MCF 10A (cell line): ENCODE measurements around the gene CEP85L. TPM values are rescaled to one million over a fixed set of nuclear protein-coding genes. Genes with fewer than 3 reads are reported as not detected.

Source experiments
- BruUV-seq: library from RNA; stranded (reverse); fragments of 400-500 nt; replicated peaks from 2 replicates; lab custom pipeline; 2021; lab: Mats Ljungman, UMichigan
- CTCF ChIA-PET: fragments of 300-600 bp; sonication (Branson Sonifier 250); formaldehyde crosslinking; extraction: SDS; loops from one replicate; lab custom pipeline; 2021; ENCODE audit warnings: antibody characterized with exemption, inconsistent platforms; lab: Yijun Ruan, JAX
- POLR2A ChIA-PET: fragments of 300-600, 350-650 bp; sonication (Branson Sonifier 250); formaldehyde crosslinking; extraction: SDS; loops from one replicate; lab custom pipeline; 2020; ENCODE audit warnings: antibody characterized with exemption, inconsistent platforms; lab: Yijun Ruan, JAX
- DNase-seq: peaks from one replicate; pipeline ENCODE4 v3.0.0-alpha.2; 2018; ENCODE audit not compliant: unreplicated experiment
- H3K27ac Mint-ChIP-seq: one replicate; pipeline ENCODE4 v1.8.0; 2022; ENCODE audit warnings: mild to moderate bottlenecking, low read depth, mixed read lengths; ENCODE audit not compliant: unreplicated experiment
- H3K27me3 Mint-ChIP-seq: one replicate; pipeline ENCODE4 v1.8.0; 2022; ENCODE audit warnings: mixed read lengths; ENCODE audit not compliant: insufficient read depth, unreplicated experiment
- H3K36me3 Mint-ChIP-seq: one replicate; pipeline ENCODE4 v1.8.0; 2022; ENCODE audit warnings: mild to moderate bottlenecking, moderate library complexity, mixed read lengths; ENCODE audit not compliant: insufficient read depth, unreplicated experiment
- H3K4me1 Mint-ChIP-seq: one replicate; pipeline ENCODE4 v1.8.0; 2022; ENCODE audit warnings: mixed read lengths; ENCODE audit not compliant: insufficient read depth, unreplicated experiment
- H3K4me3 Mint-ChIP-seq: one replicate; pipeline ENCODE4 v1.8.0; 2022; ENCODE audit warnings: mild to moderate bottlenecking, moderate library complexity, mixed read lengths; ENCODE audit not compliant: unreplicated experiment
- H3K9me3 Mint-ChIP-seq: one replicate; pipeline ENCODE4 v1.8.0; 2022; ENCODE audit warnings: mixed read lengths; ENCODE audit not compliant: unreplicated experiment
- CTCF ChIP-seq: fragments of 200-600 bp; IDR thresholded peaks from one replicate; pipeline ENCODE4 v1.8.0; 2022; ENCODE audit warnings: antibody characterized with exemption, mild to moderate bottlenecking; ENCODE audit not compliant: unreplicated experiment
- intact Hi-C: fragments of 100-400 bp; cut with micrococcal nuclease; formaldehyde crosslinking; loops from 2 replicates; pipeline ENCODE4 v1.14.1; 2022
- total RNA-seq: library from RNA; stranded (reverse); gene quantifications from 2 replicates; pipeline ENCODE4 v1.2.3, GENCODE V29; 2022

Gene CEP85L
- total RNA-seq, 1 experiment from 2014 or later: 8.4 TPM

GRCh38 chr6:118618676-118619377 lies 32.6 kb downstream of the CEP85L start:
- BruUV-seq: no TSS peak
- DNase-seq: peak; percentile 67
- POLR2A ChIA-PET: interaction anchor here (0.7 kb wide), 1 partner anchor 149 kb away, joined by 3 read pairs; no protein-coding TSS in a partner anchor
- no peaks in the 10 kb centered on the region for H3K9me3 Mint-ChIP-seq
- CTCF ChIA-PET: interaction anchor here (0.6 to 2.8 kb wide), 16 partner anchors 11 to 685 kb away, joined by 3 to 16 read pairs (median 3); no protein-coding TSS in a partner anchor
- TF ChIP-seq CTCF: peak; percentile 89
- no peak overlapping the region for H3K4me3 Mint-ChIP-seq
- intact Hi-C loops: loop anchor here (1.0 to 10.0 kb wide), 7 partner anchors 38 to 774 kb away; no protein-coding TSS in a partner anchor
- no peaks in the 10 kb centered on the region for H3K27me3 Mint-ChIP-seq
- no peak overlapping the region for H3K27ac Mint-ChIP-seq
- H3K4me1 Mint-ChIP-seq: peaks cover 7% of the 10 kb centered on the region
- no peaks in the 10 kb centered on the region for H3K36me3 Mint-ChIP-seq

GRCh38 chr6:118617417-118617816 lies 34.0 kb downstream of the CEP85L start:
- H3K36me3 Mint-ChIP-seq: no peaks in the 10 kb centered on the region
- DNase-seq: no peak
- H3K4me1 Mint-ChIP-seq: peaks cover 7% of the 10 kb centered on the region
- no peak overlapping the region for H3K27ac Mint-ChIP-seq
- ChIA-PET CTCF (interaction anchor here (0.7 to 3.6 kb wide), 11 partner anchors 9 to 331 kb away, joined by 3 to 20 read pairs (median 4); no protein-coding TSS in a partner anchor), POLR2A (no interaction called here)
- no peaks in the 10 kb centered on the region for H3K27me3 Mint-ChIP-seq
- H3K9me3 Mint-ChIP-seq: no peaks in the 10 kb centered on the region
- TF ChIP-seq CTCF: no peak
- intact Hi-C loops: loop anchor here (5.0 to 10.0 kb wide), 2 partner anchors 640 to 773 kb away; no protein-coding TSS in a partner anchor
- H3K4me3 Mint-ChIP-seq: no peak overlapping the region
- BruUV-seq: no TSS peak

GRCh38 chr6:118611334-118611733 lies 40.1 kb downstream of the CEP85L start:
- ChIA-PET CTCF (no interaction called here), POLR2A (interaction anchor here (0.8 kb wide), 1 partner anchor 8 kb away, joined by 3 read pairs; no protein-coding TSS in a partner anchor)
- no peak for DNase-seq
- no peaks in the 10 kb centered on the region for H3K4me1 Mint-ChIP-seq
- H3K9me3 Mint-ChIP-seq: peaks cover 22% of the 10 kb centered on the region
- no peak for TF ChIP-seq CTCF
- H3K27me3 Mint-ChIP-seq: no peaks in the 10 kb centered on the region
- intact Hi-C loops: loop anchor here (10.0 kb wide), 1 partner anchor 767 kb away; no protein-coding TSS in a partner anchor
- BruUV-seq: no TSS peak
- no peak overlapping the region for H3K4me3 Mint-ChIP-seq
- no peak overlapping the region for H3K27ac Mint-ChIP-seq
- no peaks in the 10 kb centered on the region for H3K36me3 Mint-ChIP-seq

- Mint-ChIP-seq H3K4me1 (no peaks in the 10 kb centered on the region), H3K9me3 (peaks cover 17% of the 10 kb centered on the region), H3K27ac (no peak overlapping the region), H3K27me3 (no peaks in the 10 kb centered on the region), H3K36me3 (no peaks in the 10 kb centered on the region), H3K4me3 (no peak overlapping the region)
- ChIA-PET POLR2A (interaction anchor here (0.9 kb wide), 1 partner anchor 38 kb away, joined by 3 read pairs; no protein-coding TSS in a partner anchor), CTCF (interaction anchor here (0.6 to 2.0 kb wide), 7 partner anchors 9 to 92 kb away, joined by 3 to 9 read pairs (median 3); no protein-coding TSS in a partner anchor)
- TF ChIP-seq CTCF: no peak
- intact Hi-C loops: no loop called here
- no TSS peak for BruUV-seq
- DNase-seq: no peak
Measured at GRCh38 chr6:118606858-118607257, 44.5 kb downstream of the CEP85L start.
